GM21717 (cell line): Measurements from ENCODE around the gene DYSF.

Source experiments
- ATAC-seq: cut with Tn5 transposase; IDR thresholded peaks from one replicate; pipeline ENCODE4 v1.9.1; 2021; ENCODE audit warnings: mild to moderate bottlenecking, moderate library complexity; ENCODE audit not compliant: unreplicated experiment

The DYSF gene

DNA sequence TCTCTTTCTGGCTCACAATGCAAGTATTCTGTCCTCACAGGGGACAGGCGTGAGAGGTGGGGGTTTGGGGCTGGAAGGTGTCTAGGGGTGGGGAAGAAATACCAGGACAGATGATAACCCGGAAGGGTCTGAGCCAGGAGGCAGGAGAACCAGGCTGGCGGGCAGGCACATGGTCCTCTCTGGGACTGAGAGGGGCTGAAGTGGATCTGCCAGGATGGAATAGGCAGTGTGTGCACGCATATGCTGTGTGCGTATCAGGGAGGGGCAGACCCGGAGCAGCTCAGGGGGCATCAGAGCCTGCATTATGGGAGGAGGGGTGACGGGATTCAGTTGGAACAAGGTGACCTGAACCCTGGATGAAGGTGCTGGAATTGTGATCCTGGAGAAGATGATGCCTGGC lies 157.3 kb downstream of the DYSF start:
- ATAC-seq = no peak

DNA sequence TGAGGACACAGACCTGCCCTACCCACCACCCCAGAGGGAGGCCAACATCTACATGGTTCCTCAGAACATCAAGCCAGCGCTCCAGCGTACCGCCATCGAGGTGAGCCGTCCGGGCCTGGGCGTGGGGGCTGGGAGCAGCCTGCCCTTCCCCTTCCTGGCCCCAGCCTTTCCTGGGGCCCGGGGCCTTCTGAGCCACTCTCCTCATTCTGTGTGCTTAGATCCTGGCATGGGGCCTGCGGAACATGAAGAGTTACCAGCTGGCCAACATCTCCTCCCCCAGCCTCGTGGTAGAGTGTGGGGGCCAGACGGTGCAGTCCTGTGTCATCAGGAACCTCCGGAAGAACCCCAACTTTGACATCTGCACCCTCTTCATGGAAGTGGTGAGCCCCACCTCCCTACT lies 157.9 kb downstream of the DYSF start:
- ATAC-seq = no peak

DNA sequence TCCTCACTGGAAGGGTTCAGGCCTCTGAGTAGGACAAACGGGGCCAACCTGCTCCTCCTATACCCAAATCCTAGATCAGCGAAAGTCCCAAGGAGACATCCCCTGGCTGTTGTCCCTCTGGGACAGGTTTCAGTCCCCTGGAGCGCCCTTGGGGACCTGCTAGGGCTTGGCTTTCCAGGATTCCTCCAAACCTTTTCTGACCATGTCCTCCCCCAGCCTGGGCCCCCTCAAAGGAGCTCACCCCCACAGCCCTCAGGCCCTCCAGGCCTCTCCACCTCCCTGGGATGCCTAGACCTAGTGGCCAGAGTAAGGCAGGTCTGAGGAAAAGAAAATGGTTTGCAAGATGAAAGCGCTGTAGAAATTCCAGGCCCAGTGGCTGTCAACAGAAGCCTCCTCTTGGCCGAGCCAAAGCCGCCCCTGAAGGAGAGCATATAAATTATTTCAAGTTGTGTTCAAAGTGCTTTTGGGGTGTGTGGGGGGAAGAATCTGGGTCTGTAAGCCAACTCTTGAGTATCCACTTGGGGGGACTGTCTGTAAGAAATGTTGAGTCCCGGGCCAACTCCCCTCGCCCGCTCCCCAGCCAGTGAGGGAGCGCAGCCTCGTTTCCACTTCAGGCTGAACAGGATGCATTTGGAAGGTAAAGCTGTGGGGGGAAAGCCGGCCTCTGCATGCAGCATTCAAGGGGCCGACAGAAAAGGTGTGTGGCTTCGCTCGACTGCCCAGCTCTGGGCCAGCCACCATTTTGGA lies 158.6 kb downstream of the DYSF start:
- no peak for ATAC-seq

DNA sequence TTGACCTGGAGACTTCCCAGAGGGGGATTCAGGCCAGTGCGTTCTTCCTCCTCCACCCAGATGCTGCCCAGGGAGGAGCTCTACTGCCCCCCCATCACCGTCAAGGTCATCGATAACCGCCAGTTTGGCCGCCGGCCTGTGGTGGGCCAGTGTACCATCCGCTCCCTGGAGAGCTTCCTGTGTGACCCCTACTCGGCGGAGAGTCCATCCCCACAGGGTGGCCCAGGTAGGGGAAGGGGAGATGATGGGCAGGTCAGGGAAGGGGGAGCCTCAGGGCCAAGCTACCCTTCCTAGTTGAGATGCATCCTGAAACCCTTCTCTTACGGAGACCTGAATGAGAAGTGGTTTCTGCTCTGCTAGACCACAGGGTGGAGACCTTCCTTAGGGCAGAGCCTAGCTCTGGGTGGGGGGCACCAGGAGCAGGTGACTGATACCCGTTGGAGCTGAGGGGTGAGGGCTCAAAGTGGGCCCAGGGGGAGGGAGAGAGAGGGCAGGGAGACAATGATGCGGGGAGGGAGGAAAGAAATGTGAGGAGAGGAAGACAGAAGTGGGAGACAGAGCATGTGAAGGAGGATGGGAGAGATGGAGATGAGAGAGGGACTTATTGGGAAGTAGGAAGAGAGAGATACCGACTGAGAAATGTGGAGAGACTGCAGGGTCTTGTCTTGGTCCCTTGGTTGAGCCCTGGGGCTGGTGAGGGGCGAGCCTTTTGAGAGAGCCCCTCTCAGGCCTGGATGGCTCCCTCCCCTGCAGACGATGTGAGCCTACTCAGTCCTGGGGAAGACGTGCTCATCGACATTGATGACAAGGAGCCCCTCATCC lies 159.4 kb downstream of the DYSF start:
- ATAC-seq = no peak

DNA sequence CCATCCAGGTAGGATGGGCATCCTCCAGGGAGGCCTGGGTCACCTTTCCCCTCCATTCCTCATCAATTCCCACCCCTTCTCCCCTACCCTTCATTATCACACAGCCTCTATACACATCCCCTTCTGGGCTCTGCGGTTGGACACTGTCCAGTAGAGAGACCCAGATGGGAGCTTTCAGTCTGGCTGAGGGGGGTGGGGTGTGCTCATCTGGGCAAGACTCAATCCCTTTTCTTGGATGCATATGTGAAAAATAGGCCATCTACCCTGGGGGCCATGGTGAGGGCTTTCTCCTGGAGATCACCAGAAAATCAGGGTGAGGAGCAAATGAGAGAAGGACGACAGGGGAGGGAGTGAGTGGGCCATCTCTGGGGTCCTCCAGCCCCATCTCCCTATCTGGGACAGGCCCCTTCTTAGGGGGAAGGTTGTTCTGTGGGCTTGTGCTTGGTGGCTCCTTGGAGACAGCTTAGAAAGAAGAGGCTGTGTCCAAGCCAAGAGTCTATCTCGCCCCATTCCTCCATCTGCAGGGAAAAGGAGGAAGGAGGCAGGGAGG lies 160.1 kb downstream of the DYSF start:
- ATAC-seq = no peak

DNA sequence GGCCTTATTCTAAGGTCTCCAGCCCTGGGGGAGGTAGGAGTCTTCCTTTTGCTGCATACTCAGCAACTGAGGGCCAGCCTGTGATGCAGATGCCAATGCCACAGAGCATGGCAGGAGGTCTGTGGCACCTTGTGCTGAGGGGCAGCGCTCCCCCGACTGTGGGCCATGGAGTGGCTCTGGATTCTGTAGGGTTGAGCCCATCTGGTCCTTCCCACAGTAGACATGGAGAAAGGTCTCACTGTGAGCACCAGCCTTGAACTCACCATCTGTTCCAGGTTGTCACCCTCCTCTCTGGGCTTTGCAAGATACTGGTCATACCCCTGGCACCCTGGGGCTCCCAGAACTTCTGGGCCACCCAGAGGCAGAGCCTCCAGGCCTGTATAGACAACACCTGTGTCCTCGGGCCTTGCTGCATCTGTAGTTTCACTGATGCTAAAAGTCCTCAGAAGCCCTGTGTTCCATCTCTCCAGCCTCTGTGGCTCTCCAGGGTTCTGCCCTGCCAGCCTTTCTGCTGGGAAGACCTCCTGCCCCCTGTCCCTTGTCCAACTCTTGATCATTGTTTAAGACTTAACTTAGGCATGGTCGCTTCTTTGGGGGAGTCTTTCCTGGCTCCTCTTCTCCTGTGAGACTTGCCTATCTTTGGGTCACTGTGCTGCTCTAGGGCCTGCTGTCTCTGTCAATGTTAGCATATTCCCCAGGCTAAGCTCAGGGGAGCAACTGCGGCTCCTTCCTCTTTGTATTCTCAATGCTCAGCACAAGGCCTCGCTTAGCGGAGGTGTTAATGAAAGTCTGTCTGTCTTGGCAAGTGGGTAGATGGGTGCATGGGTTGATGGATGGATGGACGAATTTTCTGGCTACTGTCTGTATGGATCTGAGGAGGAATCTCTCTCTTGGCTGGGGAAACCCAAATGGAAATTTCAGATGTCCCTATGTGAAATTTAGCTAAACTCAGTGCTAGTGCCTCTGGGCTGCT lies 160.9 kb downstream of the DYSF start:
- no peak for ATAC-seq

DNA sequence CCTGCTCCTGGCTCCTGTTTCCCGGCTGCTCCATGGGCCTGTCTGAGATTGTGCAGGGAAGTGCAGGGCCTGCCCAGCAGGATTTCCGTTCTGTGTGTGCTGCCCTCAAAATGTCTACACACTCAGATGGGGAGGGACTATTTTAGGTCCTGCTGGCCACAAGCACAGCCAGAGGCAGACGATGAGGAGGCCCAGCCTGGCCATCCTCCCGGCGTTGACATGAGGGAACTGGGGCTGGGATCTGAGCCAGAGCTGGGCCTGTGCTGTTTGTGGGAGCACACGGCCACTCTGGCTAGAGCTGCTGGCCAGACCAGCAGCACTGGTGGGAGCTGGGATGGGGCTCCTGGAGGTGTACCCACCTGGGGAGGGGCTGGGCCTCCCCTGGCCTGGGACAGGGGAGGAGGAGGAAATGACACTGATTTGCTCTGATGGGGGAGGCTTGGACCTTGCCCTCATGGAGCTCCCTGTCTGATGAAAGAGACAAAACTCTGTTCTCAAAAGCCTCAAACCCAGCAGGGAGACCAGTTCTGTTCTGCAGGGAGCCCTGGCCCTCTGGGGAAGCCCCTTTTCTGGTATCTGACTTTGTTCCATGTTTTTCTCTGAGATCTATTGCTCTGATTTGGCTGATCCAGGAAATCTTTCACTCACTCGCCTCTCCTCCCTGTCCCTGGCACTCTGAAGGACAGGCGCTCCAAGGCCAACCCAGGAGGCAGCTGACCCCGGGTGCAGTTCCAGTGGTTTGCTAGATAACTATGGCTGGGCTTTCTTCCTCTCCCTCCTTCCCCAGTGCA lies 161.8 kb downstream of the DYSF start:
- no peak for ATAC-seq

DNA sequence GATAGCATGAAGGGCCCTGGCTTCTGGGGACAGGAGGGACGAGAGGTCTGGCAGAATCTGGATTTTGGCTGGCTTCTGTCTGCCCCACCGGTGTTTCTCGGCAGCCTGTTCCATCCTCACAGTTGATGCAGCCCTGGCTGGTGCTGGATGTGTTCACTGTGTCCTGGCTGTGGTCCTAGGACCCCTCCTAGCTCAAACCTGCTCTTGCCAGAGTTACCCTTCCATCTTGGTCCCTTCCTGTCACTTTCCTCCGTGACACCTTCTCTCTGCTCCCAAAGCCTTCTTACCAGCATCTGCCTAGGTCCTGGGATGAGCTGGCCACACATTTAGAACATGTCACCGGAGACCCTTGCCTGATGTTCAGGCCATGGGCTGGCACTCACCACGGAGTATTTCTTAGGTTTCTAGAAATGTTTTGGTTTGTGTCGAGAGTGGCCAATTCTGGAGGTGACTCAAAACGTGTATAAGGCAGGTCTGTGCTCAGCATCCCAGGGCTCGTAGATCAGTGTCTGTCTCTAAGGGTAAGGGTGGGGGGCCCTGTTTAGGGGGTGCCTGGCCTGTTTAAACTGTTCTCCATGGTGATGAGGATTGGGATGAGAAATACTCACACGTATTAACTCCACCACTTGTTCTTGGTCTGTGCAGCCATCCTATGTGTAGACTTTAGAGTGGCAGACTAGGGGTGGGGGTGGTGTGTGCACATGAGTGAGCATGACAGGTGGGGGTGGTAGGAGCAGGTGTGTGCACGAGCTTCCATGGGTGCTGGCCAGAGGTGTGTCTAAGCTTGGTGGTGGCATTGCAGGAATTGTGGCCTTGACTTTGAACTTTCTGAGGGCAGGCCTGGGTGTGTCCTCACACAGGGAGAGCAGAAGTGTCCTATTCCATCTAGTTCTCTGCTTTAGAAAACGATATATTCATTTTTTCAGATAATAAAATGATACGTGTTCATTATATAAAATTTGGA lies 162.7 kb downstream of the DYSF start:
- ATAC-seq = no peak

DNA sequence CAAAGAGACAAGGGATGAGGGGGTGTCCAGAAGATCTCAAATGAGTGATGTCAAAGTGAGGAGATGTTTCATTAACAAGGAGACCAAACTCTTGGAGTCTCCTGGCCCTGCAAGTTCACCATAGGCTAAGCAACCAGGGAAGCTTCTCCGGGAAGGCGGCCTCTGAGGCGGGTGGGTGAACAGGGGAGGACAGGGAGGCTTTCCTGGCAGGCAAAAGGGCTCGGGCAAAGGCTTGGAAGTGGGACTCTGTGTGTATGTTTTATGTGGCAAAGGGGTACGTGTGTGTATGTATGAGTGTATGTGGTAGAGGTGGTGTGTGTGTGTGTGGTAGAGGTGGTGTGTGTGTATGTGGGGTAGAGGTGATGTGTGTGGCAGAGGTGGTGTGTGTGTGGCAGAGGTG lies 163.9 kb downstream of the DYSF start:
- no peak for ATAC-seq

DNA sequence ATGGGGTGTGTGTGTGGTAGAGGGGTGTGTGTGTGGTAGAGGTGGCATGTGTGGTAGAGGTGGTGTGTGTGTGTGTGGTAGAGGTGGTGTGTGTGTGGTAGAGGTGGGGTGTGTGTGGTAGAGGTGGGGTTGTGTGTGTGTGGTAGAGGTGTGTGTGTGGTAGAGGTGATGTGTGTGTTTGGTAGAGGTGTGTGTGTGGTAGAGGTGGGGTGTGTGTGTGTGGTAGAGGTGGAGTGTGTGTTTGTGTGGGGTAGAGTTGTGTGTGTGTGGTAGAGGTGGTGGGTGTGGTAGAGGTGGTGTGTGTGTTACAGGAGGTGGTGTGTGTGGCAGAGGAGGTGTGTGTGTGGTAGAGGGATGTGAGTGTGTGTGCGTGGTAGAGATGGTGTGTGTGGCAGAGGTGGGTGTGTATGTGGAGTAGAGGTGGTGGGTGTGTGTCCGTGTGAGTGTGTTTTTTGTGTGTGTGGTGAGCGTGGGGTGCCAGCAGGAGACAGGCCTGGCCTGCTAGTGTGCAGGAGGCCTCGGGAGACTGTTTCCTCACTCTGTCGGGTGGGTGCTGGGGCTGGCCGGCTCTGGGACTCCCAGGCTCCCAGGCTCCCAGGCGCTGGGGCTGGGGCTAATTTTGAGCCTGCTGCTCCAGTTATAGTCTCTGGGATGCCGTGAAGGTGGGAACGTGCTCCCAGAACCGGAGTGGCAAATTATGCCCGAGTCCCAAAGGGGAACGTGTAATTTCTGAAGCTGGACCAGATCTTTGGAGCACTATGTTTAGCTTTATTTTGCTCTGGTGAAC lies 165.2 kb downstream of the DYSF start:
- no peak for ATAC-seq

DNA sequence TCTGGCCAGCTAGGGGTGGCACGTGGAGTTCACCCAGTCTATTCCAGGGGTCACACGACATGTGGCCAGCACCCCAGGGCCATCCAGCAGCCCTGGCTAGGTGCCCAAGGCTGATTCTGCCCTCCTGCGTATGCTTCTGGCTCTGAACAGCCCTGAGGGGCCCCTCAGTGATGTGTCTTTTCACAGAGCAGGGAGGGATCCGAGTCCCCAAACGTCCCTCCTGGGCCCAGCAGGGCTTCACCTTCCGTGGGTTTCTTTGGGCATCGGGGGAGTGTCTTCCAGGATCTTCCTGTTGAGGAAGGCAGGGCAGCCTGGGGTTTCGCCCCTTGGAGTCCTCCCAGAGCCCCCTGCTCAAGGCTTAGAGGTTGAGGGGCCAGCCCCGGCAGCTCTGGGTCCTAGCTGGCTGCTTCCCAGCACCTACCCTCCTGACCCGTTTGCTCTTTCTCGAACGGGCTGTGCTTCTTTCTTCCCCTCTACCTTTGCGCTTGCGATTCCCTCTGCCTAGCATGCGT lies 165.9 kb downstream of the DYSF start:
- ATAC-seq = no peak

DNA sequence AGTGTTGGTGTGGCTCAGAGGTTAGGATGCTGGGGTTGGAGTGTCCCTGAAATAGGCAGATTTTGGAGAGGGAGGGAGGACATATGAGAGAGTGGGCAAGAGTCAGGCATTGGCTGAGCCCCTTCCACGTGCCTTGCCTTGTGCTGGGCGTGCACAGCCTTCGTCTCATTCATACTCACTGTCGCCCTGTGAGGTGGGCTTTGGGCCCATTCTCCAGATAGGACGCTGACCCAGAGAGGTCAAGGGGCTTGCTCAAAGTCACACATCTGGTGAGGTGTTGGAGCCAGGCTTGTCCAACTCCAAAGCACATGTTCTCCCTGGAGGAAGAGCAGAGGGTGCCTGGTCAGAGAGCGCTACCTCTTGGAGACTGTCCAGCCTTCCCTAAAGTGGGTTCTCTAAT lies 166.8 kb downstream of the DYSF start:
- no peak for ATAC-seq

DNA sequence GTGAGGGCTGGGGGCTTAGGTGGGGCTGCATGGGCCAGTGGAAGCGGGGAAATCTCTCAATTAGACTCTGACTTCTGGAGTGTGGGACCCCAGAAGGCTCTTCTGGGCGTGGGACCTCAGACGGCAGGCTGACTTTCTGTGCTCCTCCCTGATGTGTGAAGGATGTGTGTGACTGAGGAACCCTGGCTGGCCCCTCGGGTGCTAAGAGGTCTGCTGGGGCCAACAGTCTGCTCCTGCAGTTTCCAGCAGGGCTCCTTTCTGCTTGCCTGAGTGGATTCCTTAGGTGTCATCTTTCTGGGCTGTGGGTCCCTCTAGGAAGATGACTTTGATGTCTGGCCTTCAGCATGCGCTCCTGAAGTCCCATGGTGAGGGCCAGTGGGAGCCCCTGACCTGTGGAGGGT lies 167.5 kb downstream of the DYSF start:
- no peak for ATAC-seq

DNA sequence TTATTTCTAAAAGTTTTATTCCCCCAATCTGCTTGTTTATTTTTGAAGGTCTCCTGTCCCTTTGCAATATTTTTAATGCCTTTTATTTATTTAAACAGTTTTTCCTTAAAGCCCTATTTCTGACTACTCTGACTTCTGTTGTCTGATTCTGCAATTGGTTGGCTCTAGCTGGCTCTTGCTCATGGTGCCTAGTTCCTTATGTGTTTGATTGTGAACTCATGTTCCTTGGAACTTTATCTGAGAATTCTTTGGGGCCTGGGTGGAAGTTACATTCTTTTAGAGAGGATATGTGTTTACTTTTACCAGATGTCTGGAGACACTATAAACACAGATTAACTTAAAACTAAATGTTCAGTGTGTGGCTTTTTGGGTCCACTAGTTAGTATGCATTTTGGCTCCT lies 175.9 kb downstream of the DYSF start:
- ATAC-seq = no peak

DNA sequence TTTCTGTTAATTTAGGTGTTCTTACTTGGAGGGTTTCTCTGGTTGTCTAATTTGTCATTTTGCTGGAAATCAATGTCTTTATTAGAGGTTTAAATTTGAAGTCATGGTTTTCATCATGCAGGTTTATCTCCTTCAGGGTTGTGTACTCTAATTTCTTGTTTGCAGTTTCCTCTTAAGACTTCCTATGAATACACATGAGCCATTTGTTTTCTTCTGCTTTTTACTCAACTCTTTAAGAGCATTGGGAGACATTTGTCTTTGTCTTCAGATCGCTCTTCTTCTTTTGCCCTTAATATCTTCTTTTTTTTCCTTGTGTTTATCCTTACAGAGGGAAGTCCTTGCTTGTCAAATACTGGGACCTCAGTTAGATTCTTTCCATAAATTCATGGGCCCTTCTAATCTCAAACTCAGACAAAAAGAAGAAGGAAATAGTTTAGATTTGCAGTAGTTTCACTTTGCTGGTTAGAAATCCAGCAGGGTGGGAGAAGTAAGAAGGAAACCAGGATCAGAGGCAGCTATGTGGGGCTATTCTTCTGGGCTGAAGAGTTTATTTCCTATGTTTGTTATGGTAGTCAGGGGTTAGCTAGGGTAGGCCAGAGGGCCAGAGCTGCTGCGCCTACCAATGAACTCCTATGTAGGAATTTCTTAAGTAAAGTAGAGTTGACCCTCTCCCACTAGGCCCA lies 176.6 kb downstream of the DYSF start:
- no peak for ATAC-seq

DNA sequence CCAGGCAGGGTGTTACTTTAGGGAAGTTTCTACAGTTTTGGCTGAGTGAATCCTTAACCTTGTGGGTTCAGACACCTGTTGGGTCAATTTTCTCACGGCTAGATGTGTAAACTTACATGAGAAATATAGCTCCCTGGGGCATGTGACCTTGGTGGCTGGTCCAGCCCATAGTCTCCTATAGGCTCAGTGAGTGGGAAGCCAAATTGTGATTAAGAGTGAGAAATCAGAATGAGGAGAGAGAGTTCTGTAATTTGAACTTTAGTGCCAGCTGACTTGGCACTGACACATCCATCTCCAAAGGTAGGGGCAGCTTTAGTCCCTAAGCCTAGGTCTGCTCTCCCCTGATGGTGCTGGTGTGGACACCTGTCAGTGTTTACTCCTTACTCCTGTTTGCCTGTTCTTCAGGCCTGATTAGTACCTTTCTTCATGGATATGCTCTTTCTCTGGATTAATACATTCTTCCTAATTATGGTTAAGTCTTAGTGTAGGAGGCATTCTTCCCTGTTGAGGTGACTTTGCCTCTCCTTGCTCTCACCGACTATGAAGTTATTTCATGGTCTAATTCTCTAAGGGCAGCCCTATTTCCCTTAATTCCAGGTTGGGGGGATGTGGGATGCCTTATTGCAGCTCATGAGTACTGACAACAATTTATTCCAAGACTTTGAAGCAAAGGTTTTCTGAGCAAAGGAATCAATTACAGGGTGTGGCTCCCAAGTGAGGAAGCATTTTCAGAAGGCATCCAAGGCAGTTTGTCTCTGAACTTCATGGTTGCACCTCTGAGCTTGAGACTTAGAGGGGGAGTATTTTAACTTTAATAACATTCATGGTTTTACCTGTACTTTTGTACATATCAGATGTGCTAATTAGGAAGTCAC lies 177.3 kb downstream of the DYSF start:
- ATAC-seq = no peak
